ENCODE data around the gene NTN1.

GRCh38 chr17:9247401-9247938 is 226.2 kb downstream of the NTN1 start:
- TF ChIP-seq POLR2AphosphoS5 (IDR thresholded peaks at IDR 0.05; ENCODE audit: borderline replicate concordance, low read depth, low read length) (no peak), EZH2 (IDR thresholded peaks at IDR 0.05) (no peak), FOXP2 (optimal IDR thresholded peaks at IDR 0.05; ENCODE audit: control extremely low read depth, extremely low read length, insufficient read depth) (no peak)
